ENCODE measurements around the gene SLC35F2.
A peak's percentile ranks its signal among the peaks of the same experiment; 100 is the strongest.
"Not testable (repeated sequence)": the region's sequence is repeated elsewhere in the genome, so short reads cannot be mapped to it uniquely, and the experiment has no call there.

The SLC35F2 gene

GRCh38 chr11:107858217-107859070, at the start of gene SLC35F2:
SLC35F2 (minus strand) TSS chr11:107858787; CDS start chr11:107858767, 20 bp downstream.
- peak; percentile 59 for DNase-seq

GRCh38 chr11:107908211-107908610, 49.6 kb upstream of the SLC35F2 start:
- no peak for DNase-seq

GRCh38 chr11:107898270-107898669, 39.7 kb upstream of the SLC35F2 start:
- DNase-seq, result no peak

- no peak for DNase-seq
Measured at GRCh38 chr11:107882095-107882820, 23.7 kb upstream of the SLC35F2 start.

GRCh38 chr11:107881471-107881870, 22.9 kb upstream of the SLC35F2 start:
- DNase-seq, result not testable (repeated sequence)

GRCh38 chr11:107876141-107876540, 17.6 kb upstream of the SLC35F2 start:
- DNase-seq, result no peak

- no peak for DNase-seq
Measured at GRCh38 chr11:107864591-107864990, 6.0 kb upstream of the SLC35F2 start.

- DNase-seq, result no peak
Measured at GRCh38 chr11:107860688-107861087, 2.1 kb upstream of the SLC35F2 start.

- DNase-seq, result not testable (repeated sequence)
Measured at GRCh38 chr11:107860240-107860620, 1.6 kb upstream of the SLC35F2 start.

- DNase-seq, result peak; percentile 17
Measured at GRCh38 chr11:107859459-107860239, 1.1 kb upstream of the SLC35F2 start.

- DNase-seq, result no peak
Measured at GRCh38 chr11:107857550-107858216, 904 bp downstream of the SLC35F2 start.

GRCh38 chr11:107856981-107857517, 1.5 kb downstream of the SLC35F2 start:
- DNase-seq, result no peak

- no peak for DNase-seq
Measured at GRCh38 chr11:107856180-107856980, 2.2 kb downstream of the SLC35F2 start.

- no peak for DNase-seq
Measured at GRCh38 chr11:107853070-107853469, 5.5 kb downstream of the SLC35F2 start.

- no peak for DNase-seq
Measured at GRCh38 chr11:107851704-107852310, 6.8 kb downstream of the SLC35F2 start.

- DNase-seq, result no peak
Measured at GRCh38 chr11:107849790-107850189, 8.8 kb downstream of the SLC35F2 start.

GRCh38 chr11:107848345-107848744, 10.2 kb downstream of the SLC35F2 start:
- no peak for DNase-seq

- no peak for DNase-seq
Measured at GRCh38 chr11:107847184-107847583, 11.4 kb downstream of the SLC35F2 start.

GRCh38 chr11:107844041-107844440, 14.5 kb downstream of the SLC35F2 start:
- DNase-seq, result no peak

- DNase-seq, result no peak
Measured at GRCh38 chr11:107842412-107843100, 16.0 kb downstream of the SLC35F2 start.

- no peak for DNase-seq
Measured at GRCh38 chr11:107840129-107840484, 18.5 kb downstream of the SLC35F2 start.
